Smooth muscle cell of the brain vasculature (primary cell): ENCODE measurements around the gene PAFAH2.
"Not testable (repeated sequence)": the region's sequence is repeated elsewhere in the genome, so short reads cannot be mapped to it uniquely, and the experiment has no call there.

Experiments
- DNase-seq: peaks from one replicate; pipeline ENCODE4 v3.0.0-alpha.2; 2012; ENCODE audit warnings: low read depth, low spot score

Gene PAFAH2

GRCh38 chr1:25932811-25933400 lies 65.0 kb downstream of the PAFAH2 start:
- DNase-seq: not testable (repeated sequence)

GRCh38 chr1:25932321-25932720 lies 65.5 kb downstream of the PAFAH2 start:
- DNase-seq: no peak

DNA sequence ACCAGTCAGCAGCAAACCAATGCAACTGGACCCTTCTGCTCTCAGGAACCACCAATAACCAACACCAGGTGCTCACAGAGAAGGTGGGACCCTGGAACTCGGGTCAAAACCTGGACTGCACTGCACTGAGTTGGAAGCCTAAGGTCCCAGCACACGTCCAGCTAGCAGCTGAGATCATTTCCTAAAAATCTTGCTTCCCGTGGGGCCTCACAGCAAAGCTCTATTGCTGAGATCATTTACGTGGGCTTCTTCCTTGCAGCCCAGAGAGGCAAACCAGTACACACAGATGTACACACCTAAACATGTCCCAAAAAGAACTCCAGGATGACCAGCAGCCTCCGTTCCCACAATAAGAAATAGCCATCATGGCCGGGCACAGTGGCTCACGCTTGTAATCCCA lies 68.8 kb downstream of the PAFAH2 start:
- DNase-seq: no peak

- no peak for DNase-seq
These were observed 70.2 kb downstream of the PAFAH2 start for GRCh38 chr1:25927521-25928265.

DNA sequence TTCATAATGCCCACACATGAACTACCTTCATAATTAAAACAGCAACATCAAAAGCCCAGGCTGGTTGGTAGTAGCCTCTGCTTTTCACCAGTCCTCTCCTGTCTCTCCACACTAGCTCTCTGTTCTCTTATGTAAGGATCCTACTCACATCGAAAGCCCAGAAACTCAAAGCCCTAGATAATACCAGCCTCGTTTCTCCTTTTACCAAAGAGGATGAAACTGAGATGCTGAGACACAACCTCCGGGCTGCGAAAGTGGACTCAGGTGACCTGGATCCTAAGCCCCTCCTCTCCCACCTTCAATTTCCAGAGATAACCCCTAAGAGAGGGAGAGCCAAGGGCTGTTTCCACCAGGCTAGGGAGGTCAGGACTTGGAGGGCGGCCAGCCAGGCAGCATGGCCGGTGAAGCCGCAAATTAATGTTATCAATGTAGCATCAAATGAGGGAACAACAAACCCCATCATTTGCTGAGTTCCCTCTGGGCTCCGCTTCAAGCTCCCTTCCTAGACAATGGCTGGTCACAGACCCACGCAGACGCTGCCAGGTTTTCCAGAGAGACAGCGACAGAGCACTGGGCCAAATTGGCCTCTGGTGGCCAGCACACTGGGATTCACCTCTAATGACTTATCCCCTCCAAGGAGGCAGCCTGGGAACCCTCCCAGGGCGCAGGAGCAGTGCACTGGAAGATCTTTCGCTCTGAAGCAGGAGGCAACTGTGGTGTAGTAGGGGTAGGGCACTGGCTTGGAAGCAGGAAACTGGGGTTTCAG lies 70.9 kb downstream of the PAFAH2 start:
- no peak for DNase-seq

GRCh38 chr1:25924454-25924853 lies 73.4 kb downstream of the PAFAH2 start:
- no peak for DNase-seq

- no peak for DNase-seq
These were observed 74.8 kb downstream of the PAFAH2 start for GRCh38 chr1:25922971-25923552.

- no peak for DNase-seq
These were observed 75.5 kb downstream of the PAFAH2 start for GRCh38 chr1:25922056-25922970.

DNA sequence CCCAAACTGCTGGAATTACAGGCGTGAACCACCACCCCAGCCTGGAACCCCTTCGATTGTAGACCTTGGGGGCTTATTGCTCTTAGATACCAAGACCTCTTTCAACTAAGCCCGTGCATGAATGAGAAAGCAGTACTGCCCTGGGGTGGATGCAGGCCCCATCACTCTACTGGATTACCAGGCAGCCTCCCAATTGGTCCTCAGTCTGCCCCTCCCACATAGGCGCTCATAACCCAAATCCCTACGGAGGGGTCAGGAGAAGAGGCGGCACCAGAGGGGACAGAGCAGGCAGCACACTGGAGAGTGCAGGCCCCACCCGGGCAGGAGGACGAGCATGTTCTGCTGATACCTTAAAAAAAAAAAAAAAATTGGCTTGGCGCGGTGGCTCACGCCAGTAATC lies 79.2 kb downstream of the PAFAH2 start:
- DNase-seq: no peak

- no peak for DNase-seq
These were observed 79.9 kb downstream of the PAFAH2 start for GRCh38 chr1:25917996-25918395.

GRCh38 chr1:25916460-25916859 lies 81.4 kb downstream of the PAFAH2 start:
- DNase-seq: no peak

DNA sequence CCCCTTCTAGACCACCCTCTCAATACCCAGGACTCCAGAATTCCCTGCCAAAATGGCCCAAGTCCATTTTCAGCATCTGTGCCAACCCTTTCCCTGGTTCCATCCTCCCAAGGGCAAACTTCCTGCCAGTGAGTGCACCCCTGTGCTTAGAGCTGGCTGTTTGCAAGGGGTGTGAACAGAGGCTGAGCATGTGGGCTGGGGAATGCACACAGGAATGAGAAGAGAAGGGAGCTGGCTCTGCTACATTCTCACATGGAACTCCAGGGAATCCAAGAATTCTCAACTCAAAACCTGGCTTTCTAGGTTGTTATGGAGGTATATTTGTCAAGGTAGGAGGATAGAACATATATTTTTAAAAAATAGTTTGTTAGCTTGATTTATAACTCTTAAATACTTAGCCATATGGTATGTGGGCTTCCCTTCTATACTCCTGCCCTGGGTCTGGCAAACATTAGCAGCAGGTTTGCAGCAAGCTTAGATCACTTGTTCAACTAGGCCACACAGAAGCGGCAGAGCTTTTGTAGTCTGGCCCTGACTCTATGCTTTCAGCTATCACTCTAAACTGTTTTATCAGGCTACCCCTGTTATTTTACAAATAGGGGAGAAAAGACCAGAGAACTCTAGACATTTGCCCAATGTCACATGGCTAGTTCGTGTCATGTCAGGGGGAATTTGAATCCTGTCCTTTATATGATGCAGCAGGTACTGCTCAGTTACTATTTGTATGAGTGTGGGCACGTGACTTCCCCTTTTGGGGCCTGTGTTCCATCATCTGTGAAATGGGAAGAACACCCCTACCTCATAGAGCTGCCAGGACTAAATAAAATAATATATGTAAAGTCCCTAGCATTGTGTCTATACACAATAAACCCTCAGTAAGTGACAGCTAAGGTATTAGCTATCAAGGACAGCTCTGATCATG lies 83.5 kb downstream of the PAFAH2 start:
- no peak for DNase-seq

DNA sequence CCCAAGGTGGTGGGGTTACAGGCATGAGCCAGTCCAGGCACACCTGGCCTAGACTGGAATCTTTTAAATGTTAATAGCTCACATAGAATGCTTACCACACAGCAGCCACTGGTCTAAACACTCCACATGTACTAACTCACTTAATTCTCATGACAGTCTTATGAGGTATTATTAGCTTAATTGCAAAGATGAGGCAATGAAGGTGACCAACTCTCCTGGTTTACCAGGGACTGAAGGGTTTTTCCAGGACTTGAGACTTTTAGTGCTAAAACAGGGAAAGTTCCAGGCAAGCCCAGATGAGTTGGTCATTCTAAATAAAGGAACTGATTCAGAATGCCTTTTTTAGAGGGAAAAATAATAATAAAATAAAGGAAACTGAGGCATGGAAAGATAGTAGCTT lies 84.7 kb downstream of the PAFAH2 start:
- no peak for DNase-seq

GRCh38 chr1:25912076-25912831 lies 85.6 kb downstream of the PAFAH2 start:
- DNase-seq: no peak

GRCh38 chr1:25911162-25911561 lies 86.7 kb downstream of the PAFAH2 start:
- DNase-seq: no peak
